OCI-LY3 (cell line): Measurements from ENCODE around the gene PPP1R14D.

Experiments used
- EZH2phosphoT487 ChIP-seq: fragments of 200-600 bp; shearing (Covaris generic); IDR thresholded peaks from 2 replicates; pipeline ENCODE4 v1.6.1; 2018; ENCODE audit warnings: antibody characterized with exemption, mixed run types, low read depth
- TF ChIP-seq, protein P1 (sequence below): fragments of 200-600, 300-600 bp; sonication (generic); IDR thresholded peaks from 2 replicates; pipeline ENCODE4 v1.5.1; 2014; ENCODE audit warnings: antibody characterized with exemption, low read length, low read depth

DNA sequence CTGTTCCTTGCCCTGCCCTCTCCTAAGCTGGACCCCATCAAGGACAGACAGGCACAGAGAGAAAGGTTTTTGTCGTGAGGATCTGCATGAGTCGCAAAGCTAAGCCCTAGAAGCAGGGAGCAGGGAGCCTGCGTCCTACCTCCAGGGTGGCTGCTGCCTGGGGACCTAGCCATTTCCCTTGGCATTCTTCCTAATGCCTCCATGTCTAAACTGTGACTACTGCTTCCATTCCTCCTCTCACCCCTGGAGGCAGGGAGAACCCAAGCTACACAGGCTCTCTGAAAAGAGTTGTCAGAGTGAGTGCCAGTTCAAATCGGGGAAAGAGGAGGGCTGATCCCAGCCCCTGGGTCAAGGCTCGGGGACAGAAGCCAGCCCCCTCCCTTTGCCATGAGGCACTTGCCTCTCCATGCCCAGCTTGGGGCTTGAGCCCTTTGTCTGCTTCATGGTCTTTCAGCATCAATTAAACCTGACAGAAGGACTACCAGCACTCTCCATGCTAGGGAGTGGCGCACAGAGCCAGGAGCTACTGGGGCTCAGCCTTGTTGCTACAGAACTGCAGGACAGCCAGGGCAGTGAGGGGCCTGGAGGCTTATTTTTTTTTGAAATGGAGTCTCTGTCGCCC is 62.2 kb downstream of the PPP1R14D start:
- TF ChIP-seq, protein P1, sequence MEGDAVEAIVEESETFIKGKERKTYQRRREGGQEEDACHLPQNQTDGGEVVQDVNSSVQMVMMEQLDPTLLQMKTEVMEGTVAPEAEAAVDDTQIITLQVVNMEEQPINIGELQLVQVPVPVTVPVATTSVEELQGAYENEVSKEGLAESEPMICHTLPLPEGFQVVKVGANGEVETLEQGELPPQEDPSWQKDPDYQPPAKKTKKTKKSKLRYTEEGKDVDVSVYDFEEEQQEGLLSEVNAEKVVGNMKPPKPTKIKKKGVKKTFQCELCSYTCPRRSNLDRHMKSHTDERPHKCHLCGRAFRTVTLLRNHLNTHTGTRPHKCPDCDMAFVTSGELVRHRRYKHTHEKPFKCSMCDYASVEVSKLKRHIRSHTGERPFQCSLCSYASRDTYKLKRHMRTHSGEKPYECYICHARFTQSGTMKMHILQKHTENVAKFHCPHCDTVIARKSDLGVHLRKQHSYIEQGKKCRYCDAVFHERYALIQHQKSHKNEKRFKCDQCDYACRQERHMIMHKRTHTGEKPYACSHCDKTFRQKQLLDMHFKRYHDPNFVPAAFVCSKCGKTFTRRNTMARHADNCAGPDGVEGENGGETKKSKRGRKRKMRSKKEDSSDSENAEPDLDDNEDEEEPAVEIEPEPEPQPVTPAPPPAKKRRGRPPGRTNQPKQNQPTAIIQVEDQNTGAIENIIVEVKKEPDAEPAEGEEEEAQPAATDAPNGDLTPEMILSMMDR: no peak
- TF ChIP-seq EZH2phosphoT487: no peak
